SK-N-SH treated with all-trans-retinoic acid at 6 μM for 48 hours (cell line): ENCODE results near the gene TTK.

Source experiments
- ATAC-seq: fragments of 200-7000 bp; cut with Tn5 transposase; 3 replicates; pipeline ENCODE4 v1.9.1; 2020; ENCODE audit warnings: mild to moderate bottlenecking, moderate library complexity
- ARNTL ChIP-seq: fragments of 450-650 bp; formaldehyde crosslinking; IDR thresholded peaks from 2 replicates; pipeline ENCODE4 v1.5.0; 2020; ENCODE audit warnings: low read depth, mild to moderate bottlenecking, moderate library complexity, borderline replicate concordance
- BACH2 ChIP-seq: fragments of 250-450 bp; sonication (Bioruptor Pico); IDR thresholded peaks from 2 replicates; pipeline ENCODE4 v1.9.0; 2021; ENCODE audit warnings: mild to moderate bottlenecking, borderline replicate concordance
- CREB5 ChIP-seq: fragments of 250-450 bp; sonication (Bioruptor Pico); IDR thresholded peaks from 2 replicates; pipeline ENCODE4 v1.5.1; 2020; ENCODE audit warnings: low read depth, mild to moderate bottlenecking, moderate library complexity
- CSDC2 ChIP-seq: fragments of 250-450 bp; sonication (Bioruptor Pico); IDR thresholded peaks from 2 replicates; pipeline ENCODE4 v1.5.0; 2020; ENCODE audit warnings: mild to moderate bottlenecking, moderate library complexity
- CSRNP3 ChIP-seq: fragments of 250-450 bp; sonication (Bioruptor Pico); IDR thresholded peaks from 2 replicates; pipeline ENCODE4 v1.5.1; 2021; ENCODE audit warnings: mild to moderate bottlenecking, moderate library complexity
- ESRRG ChIP-seq: fragments of 250-450 bp; sonication (Bioruptor Pico); IDR thresholded peaks from 2 replicates; pipeline ENCODE4 v1.6.1; 2021; ENCODE audit warnings: mild to moderate bottlenecking
- GLIS3 ChIP-seq: fragments of 250-450 bp; sonication (Bioruptor Pico); IDR thresholded peaks from 2 replicates; pipeline ENCODE4 v1.5.0; 2020; ENCODE audit warnings: mild to moderate bottlenecking, moderate library complexity
- ISL1 ChIP-seq: fragments of 250-450 bp; sonication (Bioruptor Pico); IDR thresholded peaks from 2 replicates; pipeline ENCODE4 v2.1.2; 2022; ENCODE audit warnings: mild to moderate bottlenecking, moderate library complexity
- OSR1 ChIP-seq: fragments of 250-450 bp; sonication (Bioruptor Pico); IDR thresholded peaks from 2 replicates; pipeline ENCODE4 v1.8.0; 2022; ENCODE audit warnings: moderate library complexity, mild to moderate bottlenecking, inconsistent platforms
- PATZ1 ChIP-seq: fragments of 250-450 bp; sonication (Bioruptor Pico); IDR thresholded peaks from 2 replicates; pipeline ENCODE4 v1.8.0; 2020; ENCODE audit warnings: mild to moderate bottlenecking, moderate library complexity, borderline replicate concordance
- POU6F1 ChIP-seq: fragments of 250-450 bp; sonication (Bioruptor Pico); IDR thresholded peaks from 2 replicates; pipeline ENCODE4 v1.8.0; 2021; ENCODE audit warnings: low read depth, mild to moderate bottlenecking, moderate library complexity, borderline replicate concordance
- PPARA ChIP-seq: fragments of 250-450 bp; sonication (Bioruptor Pico); IDR thresholded peaks from 2 replicates; pipeline ENCODE4 v1.5.0; 2020; ENCODE audit warnings: mild to moderate bottlenecking, borderline replicate concordance
- RARB ChIP-seq: fragments of 250-450 bp; sonication (Bioruptor Pico); IDR thresholded peaks from 2 replicates; pipeline ENCODE4 v1.8.0; 2021; ENCODE audit warnings: mild to moderate bottlenecking, moderate library complexity
- SNAI2 ChIP-seq: fragments of 250-450 bp; sonication (Bioruptor Pico); IDR thresholded peaks from 2 replicates; pipeline ENCODE4 v1.5.0; 2020; ENCODE audit warnings: mild to moderate bottlenecking, moderate library complexity
- TCF4 ChIP-seq: fragments of 250-450 bp; sonication (Bioruptor Pico); IDR thresholded peaks from 2 replicates; pipeline ENCODE4 v1.8.0; 2021; ENCODE audit warnings: mild to moderate bottlenecking, moderate library complexity, borderline replicate concordance
- TOX ChIP-seq: fragments of 250-450 bp; sonication (Bioruptor Pico); IDR thresholded peaks from 2 replicates; pipeline ENCODE4 v1.8.0; 2021; ENCODE audit warnings: mild to moderate bottlenecking, moderate library complexity, borderline replicate concordance
- ZC3H10 ChIP-seq: fragments of 250-450 bp; sonication (Bioruptor Pico); IDR thresholded peaks from 2 replicates; pipeline ENCODE4 v1.5.1; 2021; ENCODE audit warnings: mild to moderate bottlenecking, moderate library complexity
- ZFP3 ChIP-seq: fragments of 250-450 bp; sonication (Bioruptor Pico); IDR thresholded peaks from 2 replicates; pipeline ENCODE4 v1.5.0; 2020; ENCODE audit warnings: mild to moderate bottlenecking, moderate library complexity
- ZFP30 ChIP-seq: fragments of 450-650 bp; formaldehyde crosslinking; IDR thresholded peaks from 2 replicates; pipeline ENCODE4 v1.5.0; 2022; ENCODE audit warnings: mild to moderate bottlenecking, moderate library complexity
- ZNF70 ChIP-seq: fragments of 450-650 bp; formaldehyde crosslinking; IDR thresholded peaks from 2 replicates; pipeline ENCODE4 v1.5.0; 2020; ENCODE audit warnings: mild to moderate bottlenecking, moderate library complexity

Gene TTK

GRCh38 chr6:79981652-79982051 lies 22.8 kb upstream of the TTK start:
- no peak for ATAC-seq
- no peak for TF ChIP-seq ZFP30
- TF ChIP-seq PATZ1 = no peak
- no peak for TF ChIP-seq OSR1 (CRISPR knock-in tag)
- TF ChIP-seq RARB (CRISPR knock-in tag) = no peak
- no peak for TF ChIP-seq BACH2
- TF ChIP-seq CSDC2 (CRISPR knock-in tag) = no peak
- TF ChIP-seq PPARA (CRISPR knock-in tag) = no peak
- TF ChIP-seq ESRRG (CRISPR knock-in tag) = no peak
- TF ChIP-seq POU6F1 (CRISPR knock-in tag) = no peak
- no peak for TF ChIP-seq ZC3H10 (CRISPR knock-in tag)
- TF ChIP-seq ISL1 = no peak
- TF ChIP-seq, all 23 proteins: peak for 0

- peak; percentile 44; the same call in 1 of the 3 replicates for ATAC-seq
Measured at GRCh38 chr6:79984261-79984660, 20.2 kb upstream of the TTK start.

More at GRCh38 chr6:79984261-79984660, 20.2 kb upstream of the TTK start:
- no peak for TF ChIP-seq CREB5
- no peak for TF ChIP-seq ISL1
- TF ChIP-seq TCF4 (CRISPR knock-in tag) = no peak
- TF ChIP-seq ESRRG (CRISPR knock-in tag) = no peak
- TF ChIP-seq ZNF70 (CRISPR knock-in tag) = no peak
- no peak for TF ChIP-seq ZFP30
- TF ChIP-seq ZFP3 = no peak
- TF ChIP-seq BACH2 = no peak
- TF ChIP-seq CSRNP3 = no peak
- TF ChIP-seq ZC3H10 (CRISPR knock-in tag) = no peak
- no peak for TF ChIP-seq TOX (CRISPR knock-in tag)
- no peak for TF ChIP-seq GLIS3 (CRISPR knock-in tag)
- no peak for TF ChIP-seq PPARA (CRISPR knock-in tag)
- no peak for TF ChIP-seq ARNTL (CRISPR knock-in tag)
- no peak for TF ChIP-seq RARB (CRISPR knock-in tag)
- TF ChIP-seq CSDC2 (CRISPR knock-in tag) = no peak
- no peak for TF ChIP-seq PATZ1
- no peak for TF ChIP-seq SNAI2 (CRISPR knock-in tag)
- TF ChIP-seq POU6F1 (CRISPR knock-in tag) = no peak
